Stimulated activated CD8-positive, alpha-beta memory T cell treated with anti-CD3 and anti-CD28 coated beads, Interleukin-15, amount 100 ng/mL, for 1 hour (primary cell): ENCODE results near the gene IMPDH1.

Experiments used
- DNase-seq: peaks from one replicate; pipeline ENCODE4 v3.0.0-alpha.2; 2020; ENCODE audit warnings: low read depth

Gene IMPDH1

DNA sequence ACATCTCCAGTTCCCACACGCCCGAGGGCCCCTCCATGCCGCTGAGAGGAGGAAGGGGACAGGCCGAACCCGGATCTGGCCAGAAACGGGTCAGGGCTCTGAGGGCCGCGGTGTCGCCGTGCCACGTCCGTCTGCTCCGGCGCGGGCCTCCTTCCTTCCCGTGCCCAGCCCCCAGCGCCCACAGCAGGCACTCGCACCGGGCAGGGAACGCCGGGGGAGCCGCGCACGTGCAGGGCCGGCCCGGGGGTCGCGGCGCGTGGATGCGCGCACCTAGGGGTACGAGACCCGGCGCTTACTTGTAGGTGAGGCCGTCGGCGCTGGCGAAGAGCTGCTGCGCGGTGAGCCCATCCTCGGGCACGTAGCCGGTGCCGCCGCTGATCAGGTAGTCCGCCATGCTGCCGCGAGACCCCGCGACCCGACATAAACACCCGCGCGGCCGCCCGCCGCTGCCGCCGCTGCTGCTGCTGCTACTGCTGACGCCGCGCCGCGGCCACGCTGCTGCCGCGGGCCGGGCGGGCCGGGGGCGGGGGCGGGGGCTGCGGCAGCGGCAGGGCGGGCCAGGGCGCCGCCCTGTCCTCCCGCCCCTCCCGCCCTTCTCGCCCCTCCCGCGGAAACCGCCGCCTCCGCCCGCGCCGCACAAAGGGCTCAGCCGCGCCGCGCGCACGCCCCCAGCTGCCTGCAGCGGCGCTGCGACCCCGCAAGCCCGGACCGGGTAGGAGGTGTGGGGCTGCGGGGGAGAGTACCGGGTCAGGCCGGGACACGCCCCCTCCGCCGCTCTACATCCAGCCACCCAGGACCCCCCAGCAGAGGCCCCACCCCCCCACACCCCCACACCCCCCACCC lies 4.1 kb downstream of the IMPDH1 start:
- DNase-seq = no peak

DNA sequence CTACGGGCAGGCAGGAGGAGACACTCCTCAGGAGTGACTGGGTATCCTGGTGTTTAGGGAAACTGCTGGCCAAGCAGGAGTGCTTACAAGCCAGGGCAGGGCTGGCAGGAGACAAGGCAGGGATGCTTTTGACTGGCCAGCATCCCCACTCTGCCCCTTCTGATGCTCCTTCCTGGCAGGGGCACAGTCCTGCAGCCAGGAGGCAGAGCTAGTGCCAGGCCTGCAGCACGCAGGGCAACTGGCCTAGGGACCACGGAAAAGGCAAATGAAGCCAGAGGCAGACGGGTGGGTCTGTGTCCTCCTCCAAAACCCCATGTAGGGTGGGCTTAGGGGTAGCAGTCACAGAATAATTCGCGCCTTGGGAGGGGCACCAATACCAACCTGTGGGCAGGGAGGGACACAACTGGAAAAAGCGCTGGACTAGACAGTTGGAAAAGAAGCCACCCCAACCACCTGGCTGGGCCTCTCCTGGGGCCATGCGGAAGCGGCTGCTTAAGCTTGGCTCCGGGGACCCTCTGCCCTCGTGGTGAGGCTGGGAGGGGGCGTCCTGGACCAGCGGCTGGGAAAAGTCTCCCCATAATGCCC lies 4.8 kb downstream of the IMPDH1 start:
- DNase-seq = no peak

DNA sequence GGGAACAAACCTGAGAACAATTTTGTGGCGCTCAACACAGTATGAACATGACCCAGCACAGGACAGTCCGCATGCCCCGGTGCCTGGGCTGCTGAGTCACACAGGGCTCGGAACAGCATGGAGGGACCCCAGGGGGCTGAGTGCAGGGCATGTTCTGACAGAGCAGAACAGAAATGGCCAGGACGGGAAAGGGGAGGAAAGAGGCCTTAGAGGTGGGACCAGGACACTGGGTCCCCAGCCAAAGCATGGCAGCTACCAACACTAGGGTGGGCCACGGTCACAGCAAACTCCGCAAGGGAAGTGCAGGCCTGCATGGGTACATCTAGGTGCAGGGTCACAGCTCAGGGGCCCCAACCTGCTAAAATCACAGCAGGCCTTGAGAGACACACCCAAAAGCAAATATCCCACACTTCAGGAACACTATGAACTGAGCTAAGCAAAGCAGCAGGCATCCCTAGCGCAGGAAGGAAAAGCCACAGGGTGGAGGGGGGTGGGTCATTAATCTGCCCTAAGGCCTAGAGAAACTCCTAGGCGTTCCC lies 5.6 kb downstream of the IMPDH1 start:
- DNase-seq = no peak

DNA sequence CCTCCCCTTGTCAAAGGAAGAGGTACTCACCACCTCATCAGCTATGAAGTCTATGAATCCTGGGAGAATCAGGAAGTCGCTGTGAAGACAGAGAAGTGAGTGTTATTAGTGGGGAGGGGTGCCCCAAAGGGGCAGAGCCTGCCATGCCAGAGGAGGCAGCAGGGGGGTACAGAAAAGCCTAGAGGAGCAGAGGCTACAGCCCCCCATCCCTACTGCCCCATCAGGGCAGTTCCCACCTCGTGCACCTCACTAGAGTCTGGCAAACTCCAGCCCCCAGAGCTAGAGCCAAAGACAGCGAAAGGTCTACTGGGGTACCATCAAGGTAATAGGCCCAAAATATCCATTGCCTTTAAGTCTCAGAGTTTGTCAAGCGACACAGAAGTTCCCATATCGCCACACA lies 6.1 kb downstream of the IMPDH1 start:
- no peak for DNase-seq

DNA sequence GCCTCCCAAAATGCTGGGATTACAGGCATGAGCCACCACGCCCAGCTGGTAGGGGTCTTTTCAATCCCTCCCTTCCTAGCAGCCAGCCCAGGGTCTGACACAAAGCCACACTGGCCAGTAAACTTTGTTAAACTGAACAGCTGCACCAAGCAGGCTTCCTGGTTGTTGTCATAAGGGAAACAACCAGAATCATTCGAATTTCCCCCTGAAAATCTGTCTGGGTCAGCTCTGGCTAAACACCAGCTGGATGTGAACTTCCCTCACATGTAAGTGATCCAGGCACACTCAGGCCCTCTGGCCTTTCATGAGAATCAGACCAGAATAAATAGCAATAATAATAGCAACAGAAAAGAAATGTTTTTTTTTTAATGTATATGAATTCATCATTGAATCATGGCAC lies 7.4 kb downstream of the IMPDH1 start:
- DNase-seq = no peak

GRCh38 chr7:128400566-128400965 lies 9.2 kb downstream of the IMPDH1 start:
- DNase-seq = no peak

DNA sequence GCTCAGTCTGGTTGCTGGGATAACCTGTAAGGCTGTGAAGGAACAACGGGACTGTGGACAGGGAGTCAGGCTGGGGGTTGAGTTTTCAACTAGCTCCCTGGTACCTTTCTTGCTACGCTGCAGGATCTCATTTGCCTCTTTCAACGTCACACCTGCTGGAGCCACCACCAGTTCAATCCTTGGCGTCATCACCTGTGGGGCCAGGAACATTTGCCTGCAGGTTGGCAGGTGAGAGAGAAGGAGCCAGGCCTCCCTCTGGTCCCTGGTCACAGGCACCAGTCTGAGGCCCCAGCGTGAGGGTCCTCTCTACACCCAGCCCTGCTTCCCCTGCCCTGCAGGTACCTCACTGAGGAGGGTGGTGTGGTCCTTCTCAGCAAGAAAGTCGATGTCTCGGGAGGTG lies 9.8 kb downstream of the IMPDH1 start:
- DNase-seq = no peak

- no peak for DNase-seq
These were observed 11.0 kb downstream of the IMPDH1 start for GRCh38 chr7:128398841-128399135.

DNA sequence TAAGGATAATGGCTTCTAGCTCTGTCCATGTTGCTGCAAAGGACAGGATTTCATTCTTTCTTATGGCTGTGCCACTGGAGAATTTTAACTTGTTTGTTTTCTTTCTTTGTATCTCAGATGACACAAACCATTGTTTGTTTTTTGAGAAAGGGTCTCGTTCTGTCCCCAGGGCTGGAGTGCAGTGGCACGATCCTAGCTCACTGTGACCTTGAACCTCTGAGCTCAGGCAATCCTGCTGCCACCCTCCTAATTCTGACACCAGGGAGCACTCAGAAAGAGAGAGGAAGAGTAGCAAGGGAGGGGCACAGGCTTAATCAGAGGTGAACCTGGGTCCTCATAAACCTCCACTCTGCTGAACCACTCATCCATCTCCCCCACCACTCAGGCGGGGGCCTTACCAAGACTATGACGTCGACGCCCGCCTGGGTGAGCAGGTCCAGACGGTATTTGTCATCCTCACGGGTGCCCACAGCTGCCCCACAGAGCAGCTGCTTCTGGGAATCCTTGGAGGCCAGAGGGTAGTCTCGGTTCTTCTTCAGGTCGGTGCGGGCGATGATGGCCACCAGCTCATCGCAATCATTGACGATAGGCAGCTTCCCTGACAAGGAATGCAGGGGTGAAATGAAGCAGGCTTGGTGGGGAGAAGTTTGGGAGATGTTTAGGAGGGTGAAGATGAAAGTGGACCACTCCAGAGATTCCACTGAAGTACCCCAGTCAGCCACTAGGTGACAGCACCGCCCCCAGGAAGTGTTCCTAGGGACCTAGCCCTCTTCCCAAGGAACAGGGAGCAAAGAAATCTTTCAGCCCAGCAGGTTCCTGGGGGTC lies 11.6 kb downstream of the IMPDH1 start:
- peak; percentile 15 for DNase-seq

GRCh38 chr7:128396357-128396756 lies 13.4 kb downstream of the IMPDH1 start:
- no peak for DNase-seq

GRCh38 chr7:128395748-128396147 lies 14.0 kb downstream of the IMPDH1 start:
- DNase-seq = no peak

GRCh38 chr7:128394904-128395496 lies 14.8 kb downstream of the IMPDH1 start:
- DNase-seq = no peak

DNA sequence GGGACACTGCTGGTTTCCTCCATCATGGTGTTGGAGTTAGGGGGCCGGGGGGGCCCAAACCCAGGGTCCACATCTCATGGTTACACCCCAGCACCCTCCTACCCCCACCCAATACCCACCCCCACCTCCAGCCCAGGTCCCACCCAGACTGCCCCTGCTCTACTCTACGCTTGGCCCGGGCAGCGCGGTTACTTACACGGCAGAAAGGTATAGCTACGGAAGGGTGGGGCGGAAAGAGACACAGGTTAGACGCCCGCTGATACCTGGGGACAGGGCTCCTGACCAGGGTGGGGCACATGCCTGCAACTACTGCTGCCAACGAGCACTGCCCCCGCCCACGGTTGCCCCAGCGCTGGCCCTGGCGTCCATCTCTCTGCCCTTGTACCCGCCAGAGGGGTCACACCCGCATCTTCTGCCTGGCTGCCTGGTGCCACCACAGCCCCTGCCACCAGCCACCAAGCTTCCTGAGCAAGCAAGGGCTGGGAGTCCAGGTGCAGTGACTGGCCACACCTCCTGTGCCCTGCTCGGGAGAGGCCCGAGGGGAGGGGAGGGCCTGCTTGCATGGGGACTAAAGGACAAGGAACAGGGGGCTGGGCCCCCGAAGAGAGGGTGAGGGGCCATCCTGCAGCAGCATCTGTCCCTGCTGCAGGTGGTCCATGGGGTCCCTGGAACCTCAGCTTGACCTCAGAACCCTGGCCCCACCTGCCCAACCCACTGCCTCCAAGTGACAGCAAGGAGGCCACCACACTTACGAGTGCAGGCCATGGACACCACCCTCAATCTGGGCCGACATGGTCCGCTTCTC lies 16.1 kb downstream of the IMPDH1 start:
- no peak for DNase-seq

GRCh38 chr7:128392446-128393327 lies 17.1 kb downstream of the IMPDH1 start:
- no peak for DNase-seq

- DNase-seq = no peak
These were observed 18.0 kb downstream of the IMPDH1 start for GRCh38 chr7:128391805-128392204.

DNA sequence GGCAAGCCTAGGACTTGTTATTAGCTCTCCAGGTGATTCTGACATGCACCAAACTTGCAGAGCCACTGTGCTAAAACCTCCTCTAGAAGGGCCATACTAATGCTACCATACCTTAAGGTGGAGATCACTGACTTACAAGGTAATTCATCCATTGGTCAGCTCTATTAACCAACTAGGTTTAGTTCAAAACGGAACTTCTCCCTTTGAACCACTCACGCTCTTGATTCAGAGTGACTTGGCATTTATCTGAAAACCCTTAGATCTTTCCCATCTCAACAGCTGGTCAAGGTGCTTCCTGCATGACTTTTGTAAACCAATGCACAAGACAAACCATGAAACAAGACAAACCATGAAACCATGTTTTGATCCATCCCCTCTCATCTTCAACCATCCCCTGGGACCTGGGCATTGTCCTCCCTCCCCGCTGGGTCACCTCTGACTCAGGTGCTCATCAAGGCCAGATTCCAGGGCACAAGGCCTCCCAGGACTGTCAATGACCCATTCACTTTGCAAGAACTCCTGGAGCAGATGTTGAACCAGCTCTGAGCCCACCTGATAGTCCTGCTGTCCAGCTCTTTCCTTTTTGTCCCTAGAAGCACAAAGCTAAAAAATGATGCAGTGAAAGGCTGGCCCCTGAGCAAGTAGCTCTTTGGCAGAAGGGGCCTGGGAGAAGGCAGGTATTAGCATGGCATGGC lies 18.8 kb downstream of the IMPDH1 start:
- DNase-seq = no peak

DNA sequence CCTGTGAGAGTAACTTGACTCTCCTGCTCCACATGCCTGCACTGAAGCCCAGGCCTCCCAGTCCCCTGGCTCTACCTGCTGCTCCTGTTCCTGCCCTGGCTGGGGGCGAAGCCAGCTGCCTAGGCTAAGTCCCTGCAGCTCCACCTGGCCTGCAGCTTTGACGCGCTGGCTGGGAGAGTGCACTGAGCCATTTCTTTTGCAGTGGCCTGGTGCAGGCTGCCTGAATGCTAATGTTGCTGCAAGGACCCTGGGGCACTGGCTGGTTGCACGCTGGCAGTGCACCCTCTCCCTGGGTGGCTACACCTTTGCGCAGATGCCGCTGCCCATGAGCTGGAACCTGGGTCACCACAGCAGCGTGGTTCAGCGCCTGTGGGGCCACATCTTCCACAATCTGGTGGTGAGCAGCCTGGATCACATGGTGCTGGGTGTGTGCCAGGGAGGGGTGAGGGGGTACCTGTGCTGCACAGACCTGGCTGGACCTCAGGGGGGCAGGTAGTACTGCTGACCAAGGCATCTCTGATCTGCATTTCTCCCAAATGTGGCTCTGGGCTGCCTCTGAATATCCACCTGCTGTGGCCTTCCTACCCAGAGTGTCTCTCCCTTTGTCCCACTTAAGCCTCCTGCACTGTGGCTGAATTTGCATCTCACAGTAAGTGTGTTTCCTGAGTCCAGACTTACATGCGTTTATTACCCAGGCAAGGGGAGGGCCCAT lies 20.0 kb downstream of the IMPDH1 start:
- no peak for DNase-seq

- DNase-seq = no peak
These were observed 20.6 kb downstream of the IMPDH1 start for GRCh38 chr7:128389085-128389617.

- DNase-seq = no peak
These were observed 21.7 kb downstream of the IMPDH1 start for GRCh38 chr7:128388145-128388485.
